ENCODE results near the gene RDH13. TPM values are rescaled to one million over a fixed set of nuclear protein-coding genes. Genes with fewer than 3 reads are reported as not detected.

RDH13 gene
- total and polyA plus RNA-seq, 11 donors, result 29.3 to 60.7 (median 39.4) TPM

- Histone ChIP-seq H3K27ac (peak overlapping the region in 9 of 12 donors; percentile 14 to 66 (median 46)), H3K4me1 (peaks cover 0 to 48% (median 27%) of the 10 kb centered on the region in 12 donors), H3K9me3 (no peaks in the 10 kb centered on the region), H3K4me3 (peak overlapping the region; percentile 37 to 67 (median 54)), H3K27me3 (peaks cover 11 to 58% (median 29%) of the 10 kb centered on the region in 9 donors), H3K36me3 (peaks cover 0 to 24% (median 19%) of the 10 kb centered on the region in 9 donors)
- peak; percentile 82 to 93 (median 86) for ATAC-seq
- TF ChIP-seq POLR2A (IDR thresholded peaks at IDR 0.05) (peak in 1 of 2 donors; percentile 24), CTCF (IDR thresholded peaks at IDR 0.05) (no peak)
- 1 to 9% (median 4%) methylated on average over 47 to 74 of the region's 74 CpGs for WGBS, 4 donors
- intact Hi-C loops (cut with DNase I), result no loop called here
- DNase-seq, result peak; percentile 96 to 98 (median 96)
These were observed 24.0 kb upstream of the RDH13 start for GRCh38 chr19:55086730-55087541.

GRCh38 chr19:55085923-55086715 lies 23.2 kb upstream of the RDH13 start:
- H3K36me3 ChIP-seq, result peaks cover 0 to 16% (median 11%) of the 10 kb centered on the region in 9 donors
- intact Hi-C loops (cut with DNase I), result no loop called here
- no peak for ATAC-seq
- peak in 2 of 5 donors; percentile 39 to 57 for DNase-seq
- peak overlapping the region in 5 of 12 donors; percentile 14 to 66 (median 56) for H3K27ac ChIP-seq
- peaks cover 12 to 64% (median 37%) of the 10 kb centered on the region in 9 donors for H3K27me3 ChIP-seq
- no peaks in the 10 kb centered on the region for H3K9me3 ChIP-seq
- WGBS, 4 donors, result 25 to 42% (median 35%) methylated on average over 24 to 35 of the region's 35 CpGs
- no peak for TF ChIP-seq POLR2A (IDR thresholded peaks at IDR 0.05)
- TF ChIP-seq CTCF (IDR thresholded peaks at IDR 0.05), result no peak
- H3K4me3 ChIP-seq, result peak overlapping the region; percentile 37 to 67 (median 54)
- H3K4me1 ChIP-seq, result peaks cover 0 to 55% (median 33%) of the 10 kb centered on the region in 12 donors

- H3K4me3 ChIP-seq, result no peak overlapping the region
- peaks cover 25 to 82% (median 53%) of the 10 kb centered on the region in 9 donors for H3K27me3 ChIP-seq
- no peak overlapping the region for H3K27ac ChIP-seq
- TF ChIP-seq POLR2A (IDR thresholded peaks at IDR 0.05) (no peak), CTCF (IDR thresholded peaks at IDR 0.05) (no peak)
- DNase-seq (peak in 2 of 5 donors; percentile 10 to 33), ATAC-seq (no peak)
- H3K36me3 ChIP-seq, result no peaks in the 10 kb centered on the region
- no peaks in the 10 kb centered on the region for H3K9me3 ChIP-seq
- intact Hi-C loops (cut with DNase I), result no loop called here
- H3K4me1 ChIP-seq, result peaks cover 0 to 65% (median 44%) of the 10 kb centered on the region in 12 donors
- WGBS, 4 donors, result 81 to 86% (median 83%) methylated on average over 10 of the region's 10 CpGs
These were observed 21.5 kb upstream of the RDH13 start for GRCh38 chr19:55084416-55084815.

Measured in heart left ventricle (tissue), 16 donors.